ENCODE results near the gene SMYD3. TPM values are rescaled to one million over a fixed set of nuclear protein-coding genes. Genes with fewer than 3 reads are reported as not detected.
A peak's percentile ranks its signal among the peaks of the same experiment; 100 is the strongest.
"Not testable (repeated sequence)": the region's sequence is repeated elsewhere in the genome, so short reads cannot be mapped to it uniquely, and the experiment has no call there.

SMYD3 gene
- total RNA-seq, 1 experiment from 2014 or later: 18.7 TPM

DNA sequence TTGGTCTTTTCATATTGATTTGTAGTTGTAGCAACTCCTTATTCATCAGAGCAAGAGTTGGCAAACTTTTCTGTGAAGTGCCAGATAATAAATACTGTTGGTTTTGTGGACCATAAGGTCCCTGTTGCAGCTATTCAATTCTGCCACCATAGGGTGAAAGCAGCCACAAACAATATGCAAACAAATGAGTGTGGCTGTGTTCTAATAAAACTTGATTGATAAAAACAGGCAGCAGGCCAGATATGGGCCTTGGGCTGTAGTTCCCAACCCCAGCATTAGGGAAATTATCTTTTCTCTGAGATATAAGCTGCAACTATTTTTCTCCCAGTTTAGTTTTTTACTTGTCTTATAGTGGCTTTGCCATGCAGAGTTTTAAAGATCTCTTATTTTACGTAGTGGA, 469.2 kb downstream of the SMYD3 start:
- DNase-seq (ENCODE audit: low read depth): no peak

DNA sequence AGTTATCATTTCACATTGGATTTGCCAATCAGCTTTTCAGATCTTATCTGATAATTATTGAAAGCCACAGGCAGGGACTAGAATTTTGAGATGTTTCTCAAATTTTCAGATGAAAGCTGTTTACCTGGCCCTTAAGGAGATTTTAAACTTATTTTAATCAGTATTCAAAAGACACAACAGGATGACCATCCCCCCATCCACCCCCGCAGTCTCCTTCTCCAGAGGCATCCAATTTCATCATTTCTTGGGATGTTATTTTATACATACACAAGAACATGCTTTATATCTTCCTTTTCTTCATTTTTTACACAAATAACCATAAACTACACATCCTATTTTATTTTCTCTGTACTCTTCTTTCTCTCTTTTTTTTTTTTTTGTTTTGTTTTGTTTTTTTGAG, 470.9 kb downstream of the SMYD3 start:
- no peak for DNase-seq (ENCODE audit: low read depth)

DNA sequence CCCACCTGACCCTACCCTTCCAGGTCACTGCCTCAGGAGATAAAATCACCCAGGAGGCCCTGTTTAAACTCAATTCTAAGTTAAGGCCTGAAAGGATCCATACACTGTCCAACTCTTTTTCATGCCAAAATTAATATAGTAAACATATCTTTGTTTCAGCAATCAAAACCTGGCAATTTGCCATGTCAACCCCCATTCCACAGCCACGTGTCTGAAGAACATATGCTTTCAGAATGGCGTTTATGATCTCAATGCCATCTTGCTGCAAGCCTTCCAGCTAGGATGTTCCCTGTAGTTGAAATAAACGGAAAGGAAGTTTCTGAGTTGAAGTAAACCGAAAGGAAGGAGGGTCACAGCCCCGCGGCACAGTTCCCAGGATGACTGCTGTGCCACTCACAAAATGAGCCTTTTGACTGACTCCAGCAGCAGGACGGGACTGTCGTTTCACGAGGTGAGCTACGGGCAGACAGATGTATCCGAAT, 472.0 kb downstream of the SMYD3 start:
- DNase-seq (ENCODE audit: low read depth): no peak

DNA sequence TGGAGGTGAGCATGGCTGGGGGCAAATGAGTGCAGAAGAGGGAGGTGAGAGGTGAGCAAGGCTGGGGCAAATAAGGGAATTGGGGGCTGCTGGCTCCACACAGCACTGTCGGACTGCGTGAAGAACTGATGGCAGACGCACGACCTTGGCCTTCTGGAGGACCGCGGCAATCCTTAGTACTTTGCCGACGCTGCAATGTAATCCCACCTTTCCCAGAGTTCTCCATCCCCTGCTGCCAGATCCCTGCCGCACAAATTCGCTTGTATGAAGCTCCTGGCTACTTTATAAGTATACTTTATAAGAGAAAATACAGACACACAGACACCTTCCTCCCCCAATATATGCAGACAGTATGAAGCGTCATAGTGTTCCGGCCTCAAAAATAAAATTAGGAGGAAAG, 472.4 kb downstream of the SMYD3 start:
- DNase-seq (ENCODE audit: low read depth): no peak

DNA sequence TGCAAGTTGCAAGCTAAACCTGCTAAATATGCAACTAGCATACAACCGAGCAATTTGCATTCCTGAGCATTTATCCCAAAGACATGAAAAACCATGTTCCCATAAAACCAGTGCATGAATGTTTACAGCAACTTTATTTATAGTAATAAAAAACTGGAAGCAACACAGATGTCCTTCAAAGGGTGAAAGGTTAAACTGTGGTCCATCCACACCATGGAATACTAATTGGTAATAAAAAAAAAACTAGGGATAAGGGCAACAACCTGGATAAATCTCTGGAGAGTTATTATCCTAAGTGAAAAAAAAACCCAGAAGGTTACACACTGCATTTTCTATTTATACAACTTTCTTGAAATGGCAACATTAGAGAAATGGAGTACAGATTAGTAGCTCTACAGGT, 474.1 kb downstream of the SMYD3 start:
- no peak for DNase-seq (ENCODE audit: low read depth)

DNA sequence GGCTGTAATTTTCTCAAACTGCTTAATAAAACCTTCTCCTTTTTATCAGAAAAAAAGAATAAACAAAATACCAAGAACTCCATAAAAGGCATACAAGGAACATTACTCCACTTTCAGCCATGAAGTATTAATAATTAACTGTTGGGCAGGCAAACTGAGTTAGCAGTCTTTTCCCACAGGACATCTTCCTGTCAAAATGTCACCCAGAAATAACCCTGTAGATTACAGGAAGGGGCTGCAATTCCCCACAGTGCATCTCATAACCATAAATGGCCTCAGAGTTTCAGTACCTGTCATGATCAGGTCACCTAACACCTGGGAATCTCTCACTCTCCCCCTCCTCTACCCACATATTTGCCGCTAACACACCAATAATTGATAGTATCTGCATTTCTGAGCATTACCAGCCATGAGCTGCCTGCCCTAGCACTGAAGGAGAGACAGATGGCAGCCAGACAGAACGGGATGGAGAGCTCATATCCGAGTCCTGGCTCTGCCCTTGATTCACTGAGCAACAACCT, 475.0 kb downstream of the SMYD3 start:
- DNase-seq (ENCODE audit: low read depth): no peak

DNA sequence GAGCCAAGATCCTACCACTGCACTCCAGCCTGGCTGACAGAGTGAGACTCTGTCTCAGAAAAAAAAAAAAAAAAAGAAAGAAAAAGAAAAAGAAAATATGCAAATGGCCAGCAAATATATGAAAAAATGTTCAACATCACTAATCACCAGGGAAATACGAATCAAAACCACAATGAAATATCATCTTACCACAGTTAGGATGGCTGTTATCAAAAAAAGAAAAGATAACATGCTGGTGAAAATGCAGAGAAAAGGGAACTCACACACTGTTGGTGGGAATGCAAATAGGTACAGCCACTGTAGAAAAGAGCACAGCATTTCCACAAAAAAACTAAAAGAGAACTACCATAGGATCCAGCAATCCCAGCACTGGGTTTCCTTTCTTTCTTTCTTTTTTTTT, 477.5 kb downstream of the SMYD3 start:
- no peak for DNase-seq (ENCODE audit: low read depth)

DNA sequence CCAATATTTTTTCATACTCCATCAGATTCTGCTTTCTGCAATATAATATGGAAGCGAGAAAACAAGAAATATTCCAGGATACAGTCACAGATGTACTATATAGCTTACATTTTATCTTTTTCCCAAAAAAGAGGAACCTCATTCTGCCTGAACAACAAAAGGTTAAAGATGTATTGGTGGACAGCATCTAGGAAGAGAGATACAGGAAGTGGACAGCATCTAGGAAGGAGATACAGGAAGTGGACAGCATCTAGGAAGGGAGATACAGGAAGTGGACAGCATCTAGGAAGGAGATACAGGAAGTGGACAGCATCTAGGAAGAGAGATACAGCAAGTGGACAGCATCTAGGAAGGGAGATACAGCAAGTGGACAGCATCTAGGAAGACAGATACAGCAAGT, 483.0 kb downstream of the SMYD3 start:
- not testable (repeated sequence) for DNase-seq (ENCODE audit: low read depth)

DNA sequence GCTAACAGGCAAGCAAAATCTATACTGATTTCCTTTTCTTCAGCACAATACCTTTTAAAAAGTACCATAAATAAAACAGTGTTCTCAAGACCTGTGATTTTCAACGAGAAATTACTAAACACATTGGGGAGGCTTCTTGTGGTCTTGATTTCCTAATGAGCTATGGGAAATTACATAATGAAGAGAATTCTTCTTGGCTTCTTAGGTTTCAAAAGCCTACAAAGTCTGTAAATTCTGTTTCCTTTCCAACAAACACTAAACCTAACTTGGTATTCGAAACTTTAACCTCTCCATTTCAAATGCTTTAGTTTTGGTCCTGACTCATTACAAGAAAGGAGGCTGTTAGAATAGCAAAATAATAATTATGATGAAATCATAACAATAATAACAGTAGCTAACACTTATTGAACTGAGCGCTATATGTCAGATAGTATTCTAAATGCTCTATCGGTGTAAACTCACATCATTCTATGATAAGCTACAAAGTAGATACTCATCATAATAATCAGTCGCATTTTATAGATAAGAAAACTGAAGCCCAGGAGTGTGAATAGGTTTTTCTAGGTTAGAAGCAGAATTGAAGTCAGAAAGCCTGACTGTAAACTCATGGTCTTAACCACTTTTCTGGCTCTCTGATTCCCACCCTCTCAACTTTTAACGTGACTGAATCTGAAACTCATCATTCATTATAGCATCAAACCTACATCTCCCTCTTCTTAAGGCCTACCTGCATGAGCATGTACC, 486.7 kb downstream of the SMYD3 start:
- DNase-seq (ENCODE audit: low read depth): no peak

DNA sequence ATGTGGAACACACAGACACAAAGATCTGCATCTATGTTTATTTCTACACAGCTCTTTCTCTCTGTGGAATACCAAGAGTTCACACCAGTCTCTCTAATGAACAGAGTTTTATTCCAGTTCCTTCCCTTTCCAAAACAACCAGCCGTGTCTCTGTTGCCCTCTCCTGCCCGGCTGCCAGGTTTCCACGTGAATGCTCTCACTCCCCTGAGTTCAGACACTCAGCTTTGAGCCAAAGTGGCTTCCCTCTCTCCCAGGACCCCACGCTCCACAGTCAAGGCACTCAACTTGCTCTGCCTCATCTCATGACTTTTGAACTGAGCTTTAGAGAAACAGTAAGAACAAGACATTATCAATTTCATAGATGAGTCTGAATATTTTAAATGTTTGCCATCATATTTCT, 488.9 kb downstream of the SMYD3 start:
- DNase-seq (ENCODE audit: low read depth): no peak

DNA sequence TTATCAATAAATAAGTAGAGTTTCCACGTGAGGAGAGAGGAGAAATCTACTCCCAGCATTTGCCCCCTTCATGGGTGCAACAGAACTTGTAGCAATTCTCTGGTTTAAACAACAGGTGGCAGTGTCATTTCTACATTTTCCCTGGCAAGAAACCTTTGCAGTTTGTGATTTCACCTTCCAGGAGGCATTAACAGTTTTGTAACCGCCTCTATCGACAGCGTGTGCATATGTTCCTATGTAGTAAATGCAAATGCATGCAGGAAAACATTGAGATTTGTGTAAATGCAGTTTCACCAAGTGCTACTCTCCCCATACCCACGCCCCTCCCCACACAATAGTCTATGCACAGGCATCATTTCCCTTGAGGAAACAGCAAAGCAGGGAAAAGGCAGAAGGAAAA, 494.7 kb downstream of the SMYD3 start:
- DNase-seq (ENCODE audit: low read depth): peak; percentile 32

DNA sequence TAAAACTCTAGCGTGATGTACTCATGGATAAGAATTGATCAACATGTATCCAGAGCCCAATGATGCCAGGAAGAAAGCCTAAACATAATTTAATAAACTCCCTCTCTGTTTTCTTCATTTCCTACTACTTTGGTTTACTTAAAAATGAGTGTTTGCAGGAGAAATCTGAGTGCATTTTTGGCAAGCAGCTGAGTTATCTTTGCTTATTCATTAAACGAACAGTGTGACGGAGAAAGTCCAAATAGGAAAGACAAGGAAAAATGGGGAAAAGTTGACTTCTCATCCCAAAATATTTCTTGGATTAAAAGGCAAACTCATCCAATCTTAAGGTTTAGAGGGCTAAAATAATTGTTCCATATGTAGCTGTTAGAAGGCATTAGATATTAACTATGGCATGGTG, 496.7 kb downstream of the SMYD3 start:
- no peak for DNase-seq (ENCODE audit: low read depth)

DNA sequence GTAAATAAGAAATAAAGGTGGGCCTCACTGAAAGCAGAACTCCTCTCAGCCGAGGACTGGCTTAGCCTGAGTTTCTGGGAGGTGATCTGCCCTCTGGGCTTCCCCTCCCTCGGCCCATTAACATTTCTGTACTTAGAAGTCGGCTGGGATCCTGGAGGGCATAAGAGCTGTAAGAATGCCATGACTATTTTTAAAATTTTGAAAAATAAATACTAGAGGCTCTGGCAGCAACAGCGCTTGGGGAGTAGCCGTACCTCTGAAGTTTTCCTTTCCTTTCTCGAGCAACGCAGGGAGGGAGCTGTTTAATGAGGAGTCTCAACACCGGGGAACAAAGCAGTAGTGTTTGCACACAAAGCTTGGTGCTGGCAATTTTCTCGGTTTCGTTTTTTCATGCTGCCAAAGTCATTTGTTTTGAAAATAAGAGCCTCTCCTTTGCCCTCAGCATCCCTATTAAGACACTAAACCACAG, 498.7 kb downstream of the SMYD3 start:
- DNase-seq (ENCODE audit: low read depth): no peak

DNA sequence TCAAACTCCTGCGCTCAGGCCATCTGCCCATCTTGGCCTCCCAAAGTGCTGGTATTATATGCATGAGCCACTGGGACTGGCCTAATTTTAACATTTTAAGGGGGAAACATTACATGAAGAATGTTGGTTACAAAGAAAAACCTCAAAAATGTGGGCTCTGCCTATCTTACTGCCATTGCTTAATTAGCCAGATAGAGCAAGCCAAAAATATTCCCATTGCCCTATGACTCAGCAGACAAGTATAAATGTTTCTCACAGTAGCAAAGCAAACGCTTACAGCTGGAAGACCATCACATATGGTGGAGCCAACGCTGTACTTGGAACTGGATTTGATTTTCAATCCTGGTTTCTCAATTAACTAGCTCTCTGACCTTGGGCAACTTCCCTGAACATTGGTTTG, 502.0 kb downstream of the SMYD3 start:
- DNase-seq (ENCODE audit: low read depth): peak; percentile 85

DNA sequence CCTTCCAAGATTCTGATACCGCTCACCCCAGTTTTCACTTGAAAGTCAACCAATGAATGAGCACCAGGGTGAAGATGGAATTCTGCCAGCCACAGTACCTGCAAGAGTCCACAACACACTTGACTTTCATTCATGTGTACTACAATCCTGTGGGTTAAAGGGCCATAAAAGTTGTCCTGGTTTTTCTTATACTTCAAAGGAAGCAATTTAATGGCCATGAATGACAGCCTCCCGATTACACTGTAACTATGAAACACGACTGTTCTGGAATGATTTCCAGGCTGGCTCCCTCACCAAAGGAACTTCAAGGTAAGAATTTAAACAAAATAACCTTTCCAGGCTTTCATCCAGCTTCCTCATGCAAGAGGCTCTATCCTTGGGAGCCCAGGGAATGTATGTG, 502.8 kb downstream of the SMYD3 start:
- DNase-seq (ENCODE audit: low read depth): no peak

DNA sequence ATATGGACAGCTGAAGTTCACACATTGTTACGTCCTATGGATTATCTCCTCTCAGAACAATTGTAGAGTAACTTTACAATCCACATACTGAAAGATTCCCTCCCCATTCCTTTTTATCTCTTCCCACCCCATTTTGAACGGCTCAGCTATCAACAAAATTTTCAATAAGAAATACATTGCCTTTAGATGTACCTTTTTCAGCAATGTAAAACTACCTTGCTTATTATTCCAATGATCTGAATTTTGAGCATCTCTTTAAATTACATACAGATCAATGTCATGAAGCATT, 503.7 kb downstream of the SMYD3 start:
- no peak for DNase-seq (ENCODE audit: low read depth)

DNA sequence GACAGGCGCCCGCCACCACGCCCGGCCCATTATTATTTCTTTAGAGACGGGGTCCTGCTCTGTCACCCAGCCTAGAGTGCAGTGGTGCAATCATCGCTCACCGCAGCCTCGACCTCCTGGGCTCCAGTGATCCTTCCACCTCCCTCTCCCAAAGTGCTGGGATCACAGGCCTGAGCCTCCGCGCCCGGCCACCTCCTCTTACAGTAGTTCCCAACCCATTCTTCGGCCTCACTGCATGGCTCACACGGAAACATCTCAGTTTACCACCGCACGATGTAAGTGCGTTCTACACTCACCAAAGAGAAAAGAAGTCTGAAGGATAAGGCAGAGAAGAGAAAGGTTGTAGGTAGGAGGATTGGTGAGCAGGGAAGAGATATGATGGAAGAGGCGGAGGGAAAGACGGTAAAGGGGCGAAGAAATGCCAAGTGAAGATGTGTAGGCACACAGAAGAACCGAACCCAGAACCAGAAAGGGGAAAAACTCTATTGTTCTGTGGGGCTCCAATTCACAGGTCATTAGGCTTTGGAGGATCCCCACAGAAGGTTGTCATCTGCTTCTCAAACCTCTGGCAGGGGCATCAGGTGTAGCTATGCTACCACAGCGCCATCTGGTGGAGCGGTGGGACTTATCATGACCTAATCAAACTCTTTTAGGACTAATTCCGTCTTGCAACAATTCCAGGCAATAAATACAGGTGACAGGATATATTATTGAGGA, 504.2 kb downstream of the SMYD3 start:
- DNase-seq (ENCODE audit: low read depth): peak; percentile 69

DNA sequence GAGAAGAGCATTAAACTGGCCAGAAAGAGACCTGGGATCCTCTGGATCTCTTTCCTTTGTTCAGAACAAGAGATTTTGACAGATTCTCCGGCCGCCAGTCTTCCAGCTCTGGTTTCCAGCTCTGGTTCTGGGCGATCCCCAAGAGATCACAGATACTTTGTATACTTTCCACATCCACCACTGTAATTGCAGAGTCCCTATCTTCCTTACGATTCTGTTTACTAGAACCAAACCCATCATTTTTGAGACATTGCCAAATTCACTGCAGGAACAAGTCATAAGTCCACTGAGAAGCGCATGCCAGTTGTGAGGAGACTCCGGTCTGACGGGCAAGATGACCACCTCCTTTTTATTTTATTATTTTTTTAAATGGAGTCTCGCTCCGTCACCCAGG, 505.2 kb downstream of the SMYD3 start:
- no peak for DNase-seq (ENCODE audit: low read depth)

DNA sequence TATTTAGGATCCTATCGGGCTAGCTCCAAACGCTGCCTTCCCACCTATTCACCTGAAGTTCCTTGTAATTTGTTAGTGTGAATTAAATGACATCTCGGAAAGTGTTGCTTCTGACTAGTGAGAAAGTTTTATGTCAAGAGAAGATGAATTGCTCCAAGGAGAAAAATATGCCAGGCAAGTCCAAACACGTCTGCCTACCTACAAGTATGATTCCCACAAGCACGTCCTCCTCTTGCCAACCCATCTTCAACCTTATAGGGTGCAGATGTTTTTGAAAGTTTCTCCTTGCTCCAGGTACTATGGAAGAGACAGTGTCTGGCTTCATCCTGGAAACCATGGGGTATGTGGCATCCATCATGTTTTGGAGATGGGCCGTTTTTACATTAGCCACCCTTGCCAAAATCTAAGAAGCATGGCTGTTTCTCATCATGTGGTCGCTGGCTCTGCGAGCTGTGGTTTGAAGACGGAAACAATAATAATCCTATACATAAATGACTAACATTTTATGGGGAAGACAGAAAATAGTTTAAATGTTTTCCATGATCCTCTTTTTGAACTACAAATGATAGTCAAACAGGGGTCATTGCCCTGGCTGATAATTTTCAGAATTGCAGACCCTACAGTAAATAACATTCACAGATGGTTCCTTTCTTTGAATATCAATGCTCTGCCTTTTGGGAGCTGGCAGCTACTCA, 505.8 kb downstream of the SMYD3 start:
- DNase-seq (ENCODE audit: low read depth): no peak

DNA sequence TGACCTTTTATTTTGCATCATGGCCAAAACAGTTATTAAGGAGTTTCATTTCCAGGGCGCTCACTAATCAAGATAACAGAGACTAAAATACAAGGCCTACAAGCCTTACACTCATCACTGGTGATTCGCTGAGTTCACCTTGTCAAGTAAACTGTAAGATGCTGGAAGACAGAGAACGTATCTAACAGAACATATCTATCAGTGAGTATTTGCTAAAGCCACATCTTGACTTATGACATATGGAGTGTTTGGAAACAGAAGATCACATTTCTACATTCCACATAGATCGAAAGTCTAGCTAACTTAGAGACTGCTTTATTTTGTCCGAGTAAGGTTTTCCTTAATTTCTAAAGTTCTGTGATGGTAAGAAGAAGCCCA, 506.5 kb downstream of the SMYD3 start:
- no peak for DNase-seq (ENCODE audit: low read depth)

DNA sequence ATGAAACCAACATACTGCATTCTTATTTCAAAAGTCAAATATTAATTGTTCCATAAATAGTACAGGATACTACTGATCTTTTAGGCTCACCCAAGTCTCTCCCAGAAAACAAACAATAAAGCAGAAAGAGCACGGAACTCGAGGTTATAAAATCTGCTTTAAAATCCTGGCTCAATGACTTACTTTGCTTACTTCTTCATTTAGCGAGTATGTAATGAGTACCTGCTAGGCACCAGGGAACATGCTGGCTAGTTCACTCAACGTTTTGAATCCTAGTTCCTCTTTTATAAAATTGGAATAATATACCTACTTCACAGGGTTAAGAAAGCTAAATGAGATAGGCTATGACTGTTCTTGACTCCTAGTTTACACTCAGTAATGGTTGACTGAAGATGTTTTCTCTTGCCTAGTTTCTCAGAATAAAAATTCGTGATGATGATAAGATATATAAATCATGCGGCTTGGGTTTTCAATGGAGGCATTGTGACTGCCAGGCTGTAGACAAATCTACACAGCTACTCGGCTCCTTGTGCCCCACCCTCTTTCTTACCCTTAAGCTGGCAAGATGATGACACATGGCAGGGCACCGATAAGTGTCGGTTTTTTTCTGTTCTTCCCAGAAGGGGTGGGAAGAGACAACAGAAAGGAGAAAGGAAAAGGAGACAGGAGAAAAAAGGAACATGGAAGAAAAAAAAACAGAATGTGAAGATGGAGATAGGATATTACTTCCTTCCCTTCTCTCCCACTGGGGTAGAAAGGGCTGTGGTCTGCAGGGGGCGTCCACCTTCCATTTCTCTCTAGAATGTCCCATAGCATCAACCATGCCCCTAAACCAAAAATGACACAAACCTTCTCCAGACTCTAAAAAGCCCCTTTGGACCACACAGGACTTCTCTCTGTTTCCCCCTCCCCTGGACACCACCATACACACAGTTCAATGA, 507.1 kb downstream of the SMYD3 start:
- no peak for DNase-seq (ENCODE audit: low read depth)
